ENCODE data around the gene SMC3.
"Not testable (repeated sequence)": the region's sequence is repeated elsewhere in the genome, so short reads cannot be mapped to it uniquely, and the experiment has no call there.

SMC3 gene

DNA sequence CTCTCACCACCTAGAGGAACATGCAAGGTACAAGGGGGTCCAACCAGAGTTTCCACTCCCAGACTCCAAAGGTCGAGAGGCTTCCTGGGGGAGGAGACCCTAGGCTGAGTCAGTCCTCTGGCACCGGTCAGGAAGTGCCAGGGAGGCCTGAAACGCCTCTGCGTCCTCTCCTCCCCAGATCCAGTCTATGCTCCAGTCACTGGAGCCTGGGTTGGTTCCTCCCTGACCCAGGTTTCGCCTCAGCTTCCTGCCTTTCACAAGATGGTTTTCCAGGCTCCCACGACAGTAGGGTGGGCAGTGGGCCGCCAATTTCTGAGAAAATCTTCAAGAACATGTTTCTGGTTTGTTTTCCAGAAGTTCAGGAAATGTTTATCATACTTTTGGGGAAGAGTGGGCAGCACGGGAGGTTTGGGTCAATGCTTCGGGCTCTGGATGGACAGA, 39.7 kb upstream of the SMC3 start:
- H3K27ac ChIP-seq (ENCODE audit: low read depth, low read length) = no peak overlapping the region
- no peaks in the 10 kb centered on the region for H3K79me2 ChIP-seq (ENCODE audit: insufficient read depth, low read length)
- H3K4me2 ChIP-seq (ENCODE audit: low read depth, low read length, poor library complexity, severe bottlenecking) = no peak overlapping the region

DNA sequence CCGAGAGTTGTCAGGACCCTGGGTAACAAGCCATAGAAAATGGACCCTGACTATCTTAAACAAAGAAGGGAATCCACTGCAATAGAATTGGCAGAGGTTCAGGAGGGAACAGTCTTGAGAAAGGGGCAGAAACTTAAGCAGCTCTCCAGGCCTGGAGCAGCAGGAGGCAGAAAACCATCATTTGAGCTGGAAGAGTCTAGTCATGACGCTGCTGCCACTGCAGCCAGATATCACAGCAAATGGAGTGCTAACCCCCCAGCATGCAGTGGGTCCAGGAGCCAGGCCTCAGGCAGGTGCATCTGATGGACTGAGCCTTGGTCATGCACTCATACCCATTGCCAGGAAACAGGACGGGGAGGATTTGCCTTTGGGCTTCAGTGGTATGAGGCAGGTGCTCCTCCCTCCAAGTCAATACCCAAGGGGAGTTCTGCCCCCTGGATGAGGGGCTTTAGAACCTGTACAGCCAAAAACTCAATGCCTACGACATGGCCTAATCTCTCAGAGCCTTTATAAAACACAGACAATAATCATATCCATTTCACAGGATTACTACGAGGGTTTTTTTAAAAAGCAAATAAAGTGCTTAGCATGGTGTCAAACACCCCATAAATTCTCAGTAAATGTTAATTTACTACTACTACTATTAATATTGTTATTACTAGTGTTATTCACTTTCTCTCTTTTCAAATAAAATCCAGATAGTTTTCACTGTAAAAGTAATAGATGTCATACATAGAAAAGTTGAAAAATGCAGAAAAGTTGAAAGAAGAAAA, 39.1 kb upstream of the SMC3 start:
- no peaks in the 10 kb centered on the region for H4K20me1 ChIP-seq (ENCODE audit: low read depth, low read length)
- no peaks in the 10 kb centered on the region for H3K36me3 ChIP-seq (ENCODE audit: low read length)
- peak overlapping the region; percentile 43 for H3K27ac ChIP-seq (ENCODE audit: low read depth, low read length)
- no peak overlapping the region for H2AFZ ChIP-seq (ENCODE audit: low read depth, low read length, severe bottlenecking)
- H3F3A ChIP-seq (ENCODE audit: insufficient read depth) = no peaks in the 10 kb centered on the region
- no peaks in the 10 kb centered on the region for H3K27me3 ChIP-seq (ENCODE audit: low read length)
- no peak for TF ChIP-seq EZH2phosphoT487 (conservative IDR thresholded peaks at IDR 0.05; ENCODE audit: low read length)
- TF ChIP-seq, protein P1, sequence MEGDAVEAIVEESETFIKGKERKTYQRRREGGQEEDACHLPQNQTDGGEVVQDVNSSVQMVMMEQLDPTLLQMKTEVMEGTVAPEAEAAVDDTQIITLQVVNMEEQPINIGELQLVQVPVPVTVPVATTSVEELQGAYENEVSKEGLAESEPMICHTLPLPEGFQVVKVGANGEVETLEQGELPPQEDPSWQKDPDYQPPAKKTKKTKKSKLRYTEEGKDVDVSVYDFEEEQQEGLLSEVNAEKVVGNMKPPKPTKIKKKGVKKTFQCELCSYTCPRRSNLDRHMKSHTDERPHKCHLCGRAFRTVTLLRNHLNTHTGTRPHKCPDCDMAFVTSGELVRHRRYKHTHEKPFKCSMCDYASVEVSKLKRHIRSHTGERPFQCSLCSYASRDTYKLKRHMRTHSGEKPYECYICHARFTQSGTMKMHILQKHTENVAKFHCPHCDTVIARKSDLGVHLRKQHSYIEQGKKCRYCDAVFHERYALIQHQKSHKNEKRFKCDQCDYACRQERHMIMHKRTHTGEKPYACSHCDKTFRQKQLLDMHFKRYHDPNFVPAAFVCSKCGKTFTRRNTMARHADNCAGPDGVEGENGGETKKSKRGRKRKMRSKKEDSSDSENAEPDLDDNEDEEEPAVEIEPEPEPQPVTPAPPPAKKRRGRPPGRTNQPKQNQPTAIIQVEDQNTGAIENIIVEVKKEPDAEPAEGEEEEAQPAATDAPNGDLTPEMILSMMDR (IDR thresholded peaks at IDR 0.05; ENCODE audit: insufficient read depth, low read length, poor library complexity, severe bottlenecking) = no peak
- H3K9ac ChIP-seq (ENCODE audit: low read length) = no peak overlapping the region
- no peaks in the 10 kb centered on the region for H3K79me2 ChIP-seq (ENCODE audit: insufficient read depth, low read length)
- no peak overlapping the region for H3K4me3 ChIP-seq (ENCODE audit: insufficient read depth, low read length, poor library complexity, severe bottlenecking)
- no peaks in the 10 kb centered on the region for H3K9me2 ChIP-seq (replicated peaks; ENCODE audit: insufficient read depth, low read length)
- H3K9me3 ChIP-seq (ENCODE audit: insufficient read depth, low read length) = no peaks in the 10 kb centered on the region
- H3K4me2 ChIP-seq (ENCODE audit: low read depth, low read length, poor library complexity, severe bottlenecking) = peak overlapping the region; percentile 42

More for the DNA sequence above, 39.7 kb upstream of the SMC3 start:
- Histone ChIP-seq H3K9me3 (ENCODE audit: insufficient read depth, low read length) (no peaks in the 10 kb centered on the region), H3F3A (ENCODE audit: insufficient read depth) (no peaks in the 10 kb centered on the region), H3K4me3 (ENCODE audit: insufficient read depth, low read length, poor library complexity, severe bottlenecking) (no peak overlapping the region), H3K27me3 (ENCODE audit: low read length) (no peaks in the 10 kb centered on the region), H3K9me2 (replicated peaks; ENCODE audit: insufficient read depth, low read length) (no peaks in the 10 kb centered on the region), H3K36me3 (ENCODE audit: low read length) (no peaks in the 10 kb centered on the region), H2AFZ (ENCODE audit: low read depth, low read length, severe bottlenecking) (no peak overlapping the region), H3K9ac (ENCODE audit: low read length) (no peak overlapping the region), H4K20me1 (ENCODE audit: low read depth, low read length) (no peaks in the 10 kb centered on the region)
- TF ChIP-seq, protein P1 (IDR thresholded peaks at IDR 0.05; ENCODE audit: insufficient read depth, low read length, poor library complexity, severe bottlenecking) = no peak
- TF ChIP-seq EZH2phosphoT487 (conservative IDR thresholded peaks at IDR 0.05; ENCODE audit: low read length) = no peak

DNA sequence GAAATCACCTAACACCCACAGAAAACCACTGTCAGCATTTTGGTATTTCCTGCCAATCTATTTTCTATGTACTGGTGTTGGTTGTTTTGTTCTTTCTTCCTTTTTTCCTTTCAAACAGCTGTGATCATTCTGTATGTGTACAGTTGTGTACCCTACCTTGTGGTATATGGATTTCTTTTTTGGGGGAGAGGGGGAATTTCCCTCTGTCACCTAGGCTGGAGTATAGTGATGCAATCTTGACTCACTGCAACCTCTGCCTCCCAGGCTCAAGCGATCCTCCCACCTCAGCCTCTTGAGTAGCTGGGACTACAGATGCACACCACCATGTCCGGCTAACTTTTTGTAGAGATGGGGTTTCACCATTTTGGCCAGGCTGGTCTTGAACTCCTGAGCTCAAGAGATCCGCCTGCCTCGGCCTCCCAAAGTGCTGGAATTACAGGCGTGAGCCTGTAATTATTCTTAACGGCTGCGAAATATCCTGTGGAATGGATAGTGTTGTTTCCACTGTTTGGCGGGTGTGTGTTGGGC, 38.4 kb upstream of the SMC3 start:
- peak overlapping the region; percentile 42 for H3K4me2 ChIP-seq (ENCODE audit: low read depth, low read length, poor library complexity, severe bottlenecking)
- not testable (repeated sequence) for H3K27me3 ChIP-seq (ENCODE audit: low read length); H4K20me1 ChIP-seq (ENCODE audit: low read depth, low read length); H3K9me3 ChIP-seq (ENCODE audit: insufficient read depth, low read length); H3K9ac ChIP-seq (ENCODE audit: low read length); H3K79me2 ChIP-seq (ENCODE audit: insufficient read depth, low read length); H3K4me3 ChIP-seq (ENCODE audit: insufficient read depth, low read length, poor library complexity, severe bottlenecking); H2AFZ ChIP-seq (ENCODE audit: low read depth, low read length, severe bottlenecking); H3K9me2 ChIP-seq (replicated peaks; ENCODE audit: insufficient read depth, low read length); H3K36me3 ChIP-seq (ENCODE audit: low read length); H3F3A ChIP-seq (ENCODE audit: insufficient read depth)
- H3K27ac ChIP-seq (ENCODE audit: low read depth, low read length) = peak overlapping the region; percentile 43

DNA sequence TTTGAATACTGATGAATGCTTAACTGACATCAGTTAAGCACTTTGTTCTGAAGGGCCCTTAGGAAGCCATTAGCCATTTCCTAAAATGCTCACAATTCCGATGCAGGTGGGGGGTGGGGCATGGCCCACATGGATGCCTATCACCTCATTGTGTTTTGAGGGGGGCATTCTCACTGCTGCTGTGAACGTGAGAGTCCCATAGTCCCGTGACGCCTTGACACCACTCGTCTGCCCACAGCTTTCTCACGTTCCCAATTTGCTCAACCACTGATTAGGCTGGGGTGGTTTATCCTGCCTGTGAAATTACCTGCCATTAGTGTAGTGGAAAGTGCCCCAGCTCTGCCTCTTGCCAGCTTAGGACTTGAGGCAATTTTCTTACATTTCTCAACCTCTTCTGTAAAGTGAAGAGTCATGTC, 37.9 kb upstream of the SMC3 start:
- H3K4me3 ChIP-seq (ENCODE audit: insufficient read depth, low read length, poor library complexity, severe bottlenecking) = no peak overlapping the region
- H3F3A ChIP-seq (ENCODE audit: insufficient read depth) = no peaks in the 10 kb centered on the region
- H3K9me3 ChIP-seq (ENCODE audit: insufficient read depth, low read length) = no peaks in the 10 kb centered on the region
- TF ChIP-seq, protein P1 (IDR thresholded peaks at IDR 0.05; ENCODE audit: insufficient read depth, low read length, poor library complexity, severe bottlenecking) = no peak
- no peak for TF ChIP-seq EZH2phosphoT487 (conservative IDR thresholded peaks at IDR 0.05; ENCODE audit: low read length)
- peak overlapping the region; percentile 10 for H3K4me2 ChIP-seq (ENCODE audit: low read depth, low read length, poor library complexity, severe bottlenecking)
- H3K79me2 ChIP-seq (ENCODE audit: insufficient read depth, low read length) = no peaks in the 10 kb centered on the region
- no peaks in the 10 kb centered on the region for H3K9me2 ChIP-seq (replicated peaks; ENCODE audit: insufficient read depth, low read length)
- no peak overlapping the region for H3K27ac ChIP-seq (ENCODE audit: low read depth, low read length)
- H3K27me3 ChIP-seq (ENCODE audit: low read length) = no peaks in the 10 kb centered on the region
- no peak overlapping the region for H2AFZ ChIP-seq (ENCODE audit: low read depth, low read length, severe bottlenecking)
- no peaks in the 10 kb centered on the region for H4K20me1 ChIP-seq (ENCODE audit: low read depth, low read length)
- no peaks in the 10 kb centered on the region for H3K36me3 ChIP-seq (ENCODE audit: low read length)
- no peak overlapping the region for H3K9ac ChIP-seq (ENCODE audit: low read length)

All from SU-DHL-6 (cell line).